HG02588 (cell line): ENCODE measurements around the gene OGN.

Experiments
- ATAC-seq: cut with Tn5 transposase; IDR thresholded peaks from one replicate; pipeline ENCODE4 v1.9.1; 2021; ENCODE audit warnings: mild to moderate bottlenecking, moderate library complexity; ENCODE audit not compliant: unreplicated experiment

Gene OGN

DNA sequence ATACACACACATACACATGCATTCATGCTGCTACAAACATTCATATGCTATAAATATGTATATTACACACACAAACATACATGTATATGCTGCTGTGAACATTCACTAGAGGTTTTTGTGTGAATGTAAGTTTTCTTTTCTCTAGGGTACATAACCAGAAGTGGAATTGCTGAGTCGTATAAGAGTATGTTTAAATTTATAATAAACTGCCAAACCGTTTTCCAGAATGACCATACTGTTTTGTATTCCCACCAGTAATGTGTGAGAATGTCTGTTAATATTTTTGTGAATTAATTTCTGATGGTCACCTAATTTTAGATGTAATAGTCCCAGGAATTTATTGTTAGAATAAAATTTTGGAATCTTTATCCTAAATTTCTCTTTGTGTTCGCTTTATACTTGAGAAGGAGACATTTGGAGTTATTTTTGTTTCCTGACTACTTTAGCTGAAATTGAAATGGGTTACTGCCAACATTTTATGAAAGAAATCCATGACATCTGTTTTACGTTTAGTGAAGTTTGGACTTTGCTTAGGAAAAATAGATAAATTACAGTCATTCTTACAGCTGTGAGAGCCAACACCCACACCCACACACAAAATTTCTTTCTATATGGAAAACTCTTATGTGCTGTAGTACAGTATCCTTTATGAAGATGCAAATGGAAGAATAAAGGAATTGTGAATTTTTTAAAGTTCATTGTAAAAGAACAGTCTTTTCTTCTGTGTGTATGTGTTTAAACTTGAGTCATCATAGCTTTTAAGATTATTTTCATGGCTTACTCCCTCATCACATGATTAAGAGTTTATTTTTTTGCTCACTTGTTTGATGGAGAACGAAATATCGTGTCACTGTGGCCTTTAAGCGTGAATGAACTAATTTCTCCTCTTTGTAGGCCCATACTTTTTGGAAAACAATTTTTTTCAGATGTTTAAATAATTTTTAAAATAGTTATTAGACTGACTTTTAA lies 54.3 kb downstream of the OGN start:
- ATAC-seq: no peak

DNA sequence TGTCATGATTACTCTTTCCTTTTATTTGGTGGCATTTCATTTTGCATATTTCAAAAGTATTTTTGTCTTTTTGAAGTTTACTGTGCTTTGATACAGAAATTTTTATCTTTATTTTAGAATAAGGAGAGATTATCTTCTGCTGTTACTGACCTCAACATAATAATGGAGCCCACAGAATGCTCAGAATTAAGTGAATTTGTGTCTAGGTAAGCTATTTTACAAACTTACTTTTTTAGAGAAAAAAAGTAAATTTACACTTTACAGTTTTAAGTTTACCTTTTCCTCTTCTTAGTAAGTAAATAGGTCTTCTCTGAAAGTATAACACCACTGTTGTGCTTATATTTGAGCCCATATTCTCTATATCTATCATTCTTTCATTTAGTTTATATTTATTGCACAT lies 58.8 kb downstream of the OGN start:
- ATAC-seq: no peak

- no peak for ATAC-seq
Observed at GRCh38 chr9:92342825-92343488, 61.4 kb downstream of the OGN start.

GRCh38 chr9:92341578-92341977 lies 62.8 kb downstream of the OGN start:
- no peak for ATAC-seq

GRCh38 chr9:92333282-92333634 lies 71.1 kb downstream of the OGN start:
- ATAC-seq: no peak
